Measurements from ENCODE around the gene GANAB. TPM values are rescaled to one million over a fixed set of nuclear protein-coding genes. Genes with fewer than 3 reads are reported as not detected.
A peak's percentile ranks its signal among the peaks of the same experiment; 100 is the strongest.

Gene GANAB
- total and polyA plus RNA-seq, 2 of the 13 experiments (the other 11 are each of a cell fraction or from before 2014, with no cell fraction given): 99.5 to 234 TPM

DNA sequence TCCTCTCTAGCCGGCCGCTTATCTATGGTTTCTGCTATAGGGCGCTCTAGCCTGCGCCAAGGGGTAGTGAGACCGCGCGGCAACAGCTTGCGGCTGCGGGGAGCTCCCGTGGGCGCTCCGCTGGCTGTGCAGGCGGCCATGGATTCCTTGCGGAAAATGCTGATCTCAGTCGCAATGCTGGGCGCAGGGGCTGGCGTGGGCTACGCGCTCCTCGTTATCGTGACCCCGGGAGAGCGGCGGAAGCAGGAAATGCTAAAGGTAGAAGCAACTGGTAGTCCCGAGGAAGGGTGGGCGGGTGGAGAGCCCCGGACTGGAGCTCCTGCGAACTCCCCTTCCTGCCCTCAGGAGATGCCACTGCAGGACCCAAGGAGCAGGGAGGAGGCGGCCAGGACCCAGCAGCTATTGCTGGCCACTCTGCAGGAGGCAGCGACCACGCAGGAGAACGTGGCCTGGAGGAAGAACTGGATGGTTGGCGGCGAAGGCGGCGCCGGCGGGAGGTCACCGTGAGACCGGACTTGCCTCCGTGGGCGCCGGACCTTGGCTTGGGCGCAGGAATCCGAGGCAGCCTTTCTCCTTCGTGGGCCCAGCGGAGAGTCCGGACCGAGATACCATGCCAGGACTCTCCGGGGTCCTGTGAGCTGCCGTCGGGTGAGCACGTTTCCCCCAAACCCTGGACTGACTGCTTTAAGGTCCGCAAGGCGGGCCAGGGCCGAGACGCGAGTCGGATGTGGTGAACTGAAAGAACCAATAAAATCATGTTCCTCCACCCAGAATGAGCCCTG is 25.4 kb upstream of the GANAB start, which contains the start of the genes LBHD1 and UQCC3 (continued):
- TF ChIP-seq, protein P1, sequence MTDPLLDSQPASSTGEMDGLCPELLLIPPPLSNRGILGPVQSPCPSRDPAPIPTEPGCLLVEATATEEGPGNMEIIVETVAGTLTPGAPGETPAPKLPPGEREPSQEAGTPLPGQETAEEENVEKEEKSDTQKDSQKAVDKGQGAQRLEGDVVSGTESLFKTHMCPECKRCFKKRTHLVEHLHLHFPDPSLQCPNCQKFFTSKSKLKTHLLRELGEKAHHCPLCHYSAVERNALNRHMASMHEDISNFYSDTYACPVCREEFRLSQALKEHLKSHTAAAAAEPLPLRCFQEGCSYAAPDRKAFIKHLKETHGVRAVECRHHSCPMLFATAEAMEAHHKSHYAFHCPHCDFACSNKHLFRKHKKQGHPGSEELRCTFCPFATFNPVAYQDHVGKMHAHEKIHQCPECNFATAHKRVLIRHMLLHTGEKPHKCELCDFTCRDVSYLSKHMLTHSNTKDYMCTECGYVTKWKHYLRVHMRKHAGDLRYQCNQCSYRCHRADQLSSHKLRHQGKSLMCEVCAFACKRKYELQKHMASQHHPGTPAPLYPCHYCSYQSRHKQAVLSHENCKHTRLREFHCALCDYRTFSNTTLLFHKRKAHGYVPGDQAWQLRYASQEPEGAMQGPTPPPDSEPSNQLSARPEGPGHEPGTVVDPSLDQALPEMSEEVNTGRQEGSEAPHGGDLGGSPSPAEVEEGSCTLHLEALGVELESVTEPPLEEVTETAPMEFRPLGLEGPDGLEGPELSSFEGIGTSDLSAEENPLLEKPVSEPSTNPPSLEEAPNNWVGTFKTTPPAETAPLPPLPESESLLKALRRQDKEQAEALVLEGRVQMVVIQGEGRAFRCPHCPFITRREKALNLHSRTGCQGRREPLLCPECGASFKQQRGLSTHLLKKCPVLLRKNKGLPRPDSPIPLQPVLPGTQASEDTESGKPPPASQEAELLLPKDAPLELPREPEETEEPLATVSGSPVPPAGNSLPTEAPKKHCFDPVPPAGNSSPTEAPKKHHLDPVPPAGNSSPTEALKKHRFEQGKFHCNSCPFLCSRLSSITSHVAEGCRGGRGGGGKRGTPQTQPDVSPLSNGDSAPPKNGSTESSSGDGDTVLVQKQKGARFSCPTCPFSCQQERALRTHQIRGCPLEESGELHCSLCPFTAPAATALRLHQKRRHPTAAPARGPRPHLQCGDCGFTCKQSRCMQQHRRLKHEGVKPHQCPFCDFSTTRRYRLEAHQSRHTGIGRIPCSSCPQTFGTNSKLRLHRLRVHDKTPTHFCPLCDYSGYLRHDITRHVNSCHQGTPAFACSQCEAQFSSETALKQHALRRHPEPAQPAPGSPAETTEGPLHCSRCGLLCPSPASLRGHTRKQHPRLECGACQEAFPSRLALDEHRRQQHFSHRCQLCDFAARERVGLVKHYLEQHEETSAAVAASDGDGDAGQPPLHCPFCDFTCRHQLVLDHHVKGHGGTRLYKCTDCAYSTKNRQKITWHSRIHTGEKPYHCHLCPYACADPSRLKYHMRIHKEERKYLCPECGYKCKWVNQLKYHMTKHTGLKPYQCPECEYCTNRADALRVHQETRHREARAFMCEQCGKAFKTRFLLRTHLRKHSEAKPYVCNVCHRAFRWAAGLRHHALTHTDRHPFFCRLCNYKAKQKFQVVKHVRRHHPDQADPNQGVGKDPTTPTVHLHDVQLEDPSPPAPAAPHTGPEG (CRISPR knock-in tag; IDR thresholded peaks at IDR 0.05): no peak
- TF ChIP-seq ZNF282 (IDR thresholded peaks at IDR 0.05; ENCODE audit: partially characterized antibody) (no peak), ZSCAN5A (CRISPR knock-in tag; IDR thresholded peaks at IDR 0.05; ENCODE audit: borderline replicate concordance) (peak; percentile 56; the same call in 1 of the 2 replicates), NFIC (IDR thresholded peaks at IDR 0.05; ENCODE audit: low read length) (no peak), HDAC2 (CRISPR knock-in tag; IDR thresholded peaks at IDR 0.05) (peak; percentile 48; the same call in 1 of the 2 replicates), ZKSCAN1 (IDR thresholded peaks at IDR 0.05; ENCODE audit: low read length) (no peak), SP2 (CRISPR knock-in tag; IDR thresholded peaks at IDR 0.05) (no peak; the same call in none of the 2 replicates), ZNF256 (CRISPR knock-in tag; conservative IDR thresholded peaks at IDR 0.05) (0 out of 2 replicates have a peak, but pooled peaks have one; percentile 71), BRD4 (CRISPR knock-in tag; IDR thresholded peaks at IDR 0.05) (no peak; the same call in 1 of the 2 replicates), KDM5B (CRISPR knock-in tag; IDR thresholded peaks at IDR 0.05; ENCODE audit: borderline replicate concordance) (peak; percentile 68), SP5 (CRISPR knock-in tag; IDR thresholded peaks at IDR 0.05; ENCODE audit: borderline replicate concordance, low read depth) (peak; percentile 11; the same call in 1 of the 2 replicates), RFX3 (CRISPR knock-in tag; IDR thresholded peaks at IDR 0.05) (no peak), HOXD1 (CRISPR knock-in tag; IDR thresholded peaks at IDR 0.05) (no peak), CERS6 (CRISPR knock-in tag; IDR thresholded peaks at IDR 0.05) (no peak), STAG1 (CRISPR knock-in tag; IDR thresholded peaks at IDR 0.05) (0 out of 2 replicates have a peak, but pooled peaks have one; percentile 4), SPEN (CRISPR knock-in tag; IDR thresholded peaks at IDR 0.05; ENCODE audit: low read depth) (peak; percentile 92), ZSCAN9 (CRISPR knock-in tag; IDR thresholded peaks at IDR 0.05; ENCODE audit: borderline replicate concordance) (peak; percentile 18; the same call in 1 of the 2 replicates), GZF1 (CRISPR knock-in tag; IDR thresholded peaks at IDR 0.05) (0 out of 2 replicates have a peak, but pooled peaks have one; percentile 17), MNT (IDR thresholded peaks at IDR 0.05) (no peak)
- TF ChIP-seq, protein P2, sequence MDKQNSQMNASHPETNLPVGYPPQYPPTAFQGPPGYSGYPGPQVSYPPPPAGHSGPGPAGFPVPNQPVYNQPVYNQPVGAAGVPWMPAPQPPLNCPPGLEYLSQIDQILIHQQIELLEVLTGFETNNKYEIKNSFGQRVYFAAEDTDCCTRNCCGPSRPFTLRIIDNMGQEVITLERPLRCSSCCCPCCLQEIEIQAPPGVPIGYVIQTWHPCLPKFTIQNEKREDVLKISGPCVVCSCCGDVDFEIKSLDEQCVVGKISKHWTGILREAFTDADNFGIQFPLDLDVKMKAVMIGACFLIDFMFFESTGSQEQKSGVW (CRISPR knock-in tag; IDR thresholded peaks at IDR 0.05; ENCODE audit: borderline replicate concordance): no peak
